ENCODE data around the gene TNS3. TPM values are rescaled to one million over a fixed set of nuclear protein-coding genes. Genes with fewer than 3 reads are reported as not detected.

The TNS3 gene
- total RNA-seq, 1 donor = 9.2 TPM

GRCh38 chr7:47536661-47537611 lies 45.0 kb downstream of the TNS3 start:
- no peaks in the 10 kb centered on the region for H3K9me3 ChIP-seq (ENCODE audit: low read depth, low read length)
- peaks cover 5% of the 10 kb centered on the region for H3K4me1 ChIP-seq (ENCODE audit: insufficient read depth, low read length)
- H3K4me3 ChIP-seq (ENCODE audit: low read length) = no peak overlapping the region
- peaks cover 4% of the 10 kb centered on the region for H3K27me3 ChIP-seq (ENCODE audit: insufficient read depth, low read length)

DNA sequence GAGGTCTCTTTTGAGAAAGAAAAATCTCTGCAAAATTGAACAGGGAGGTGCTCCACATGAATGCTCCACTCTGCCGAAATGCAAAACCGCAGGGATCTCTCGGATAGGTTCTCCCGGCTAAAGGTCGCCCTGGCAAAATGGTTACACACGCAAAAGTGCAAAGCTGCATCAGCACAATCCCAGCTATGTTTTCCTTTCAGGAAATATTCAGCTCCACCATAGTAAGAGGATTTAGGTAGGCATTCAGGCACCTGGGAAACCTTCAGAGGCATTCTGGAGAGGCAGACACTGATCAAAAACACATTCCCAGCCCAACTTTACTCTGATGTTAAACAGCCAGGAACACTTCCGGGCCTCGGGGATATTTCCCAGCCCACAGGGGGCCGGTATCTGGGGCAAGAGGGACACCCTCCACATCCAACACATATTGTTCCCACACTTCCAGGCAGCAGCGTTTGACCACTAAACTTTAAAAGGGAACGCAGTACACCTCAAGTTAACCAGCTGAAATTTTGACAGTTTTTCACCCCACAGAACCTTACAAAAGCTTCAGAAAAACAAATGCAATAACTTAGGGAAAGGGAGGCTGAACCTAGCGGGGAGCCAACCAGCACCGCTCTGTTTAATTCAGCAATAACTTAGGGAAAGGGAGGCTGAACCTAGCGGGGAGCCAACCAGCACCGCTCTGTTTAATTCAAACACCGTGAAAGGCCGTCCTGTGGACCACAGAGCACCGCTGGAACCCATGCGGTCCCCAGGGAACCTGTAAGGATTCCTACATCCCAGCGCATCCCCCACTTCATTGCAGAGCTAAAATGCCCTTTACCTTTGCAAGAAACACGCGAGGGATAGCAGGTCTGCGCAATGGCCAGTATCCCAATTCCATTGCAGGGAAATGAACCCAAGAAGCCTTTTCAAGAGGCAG lies 45.9 kb downstream of the TNS3 start:
- peaks cover 5% of the 10 kb centered on the region for H3K4me1 ChIP-seq (ENCODE audit: insufficient read depth, low read length)
- H3K4me3 ChIP-seq (ENCODE audit: low read length) = no peak overlapping the region
- H3K9me3 ChIP-seq (ENCODE audit: low read depth, low read length) = no peaks in the 10 kb centered on the region
- peaks cover 4% of the 10 kb centered on the region for H3K27me3 ChIP-seq (ENCODE audit: insufficient read depth, low read length)

GRCh38 chr7:47535035-47535703 lies 46.7 kb downstream of the TNS3 start:
- Histone ChIP-seq H3K9me3 (ENCODE audit: low read depth, low read length) (no peaks in the 10 kb centered on the region), H3K4me3 (ENCODE audit: low read length) (no peak overlapping the region), H3K27me3 (ENCODE audit: insufficient read depth, low read length) (peaks cover 4% of the 10 kb centered on the region), H3K4me1 (ENCODE audit: insufficient read depth, low read length) (peaks cover 5% of the 10 kb centered on the region)

- Histone ChIP-seq H3K27me3 (ENCODE audit: insufficient read depth, low read length) (peaks cover 4% of the 10 kb centered on the region), H3K9me3 (ENCODE audit: low read depth, low read length) (no peaks in the 10 kb centered on the region), H3K4me1 (ENCODE audit: insufficient read depth, low read length) (peaks cover 5% of the 10 kb centered on the region), H3K4me3 (ENCODE audit: low read length) (no peak overlapping the region)
These were observed 47.4 kb downstream of the TNS3 start for GRCh38 chr7:47534322-47535034.

GRCh38 chr7:47531584-47532492 lies 50.1 kb downstream of the TNS3 start:
- H3K4me3 ChIP-seq (ENCODE audit: low read length) = no peak overlapping the region
- H3K9me3 ChIP-seq (ENCODE audit: low read depth, low read length) = no peaks in the 10 kb centered on the region
- H3K4me1 ChIP-seq (ENCODE audit: insufficient read depth, low read length) = no peaks in the 10 kb centered on the region
- no peaks in the 10 kb centered on the region for H3K27me3 ChIP-seq (ENCODE audit: insufficient read depth, low read length)

GRCh38 chr7:47529826-47530555 lies 51.9 kb downstream of the TNS3 start:
- Histone ChIP-seq H3K27me3 (ENCODE audit: insufficient read depth, low read length) (no peaks in the 10 kb centered on the region), H3K4me3 (ENCODE audit: low read length) (no peak overlapping the region), H3K9me3 (ENCODE audit: low read depth, low read length) (no peaks in the 10 kb centered on the region), H3K4me1 (ENCODE audit: insufficient read depth, low read length) (no peaks in the 10 kb centered on the region)

DNA sequence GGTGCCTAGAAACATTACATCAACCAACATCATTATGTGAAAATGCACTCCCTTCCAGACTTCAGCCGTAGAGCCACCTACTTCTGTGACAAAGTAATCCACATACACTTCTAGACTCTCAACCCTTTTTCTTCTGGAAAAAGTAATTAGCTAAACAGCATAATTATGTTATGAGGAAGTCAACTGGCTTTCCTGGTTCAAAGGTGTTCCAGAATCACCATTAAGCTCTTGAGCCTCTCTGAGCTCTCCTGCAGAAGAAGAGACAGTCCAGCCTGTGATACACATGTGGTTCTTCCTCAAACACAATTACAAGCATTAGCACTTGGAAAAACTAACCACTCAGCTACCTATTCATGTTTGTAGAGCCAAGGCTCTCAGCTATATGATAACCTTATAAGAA lies 52.5 kb downstream of the TNS3 start:
- Histone ChIP-seq H3K4me1 (ENCODE audit: insufficient read depth, low read length) (no peaks in the 10 kb centered on the region), H3K9me3 (ENCODE audit: low read depth, low read length) (no peaks in the 10 kb centered on the region), H3K27me3 (ENCODE audit: insufficient read depth, low read length) (no peaks in the 10 kb centered on the region), H3K4me3 (ENCODE audit: low read length) (no peak overlapping the region)

DNA sequence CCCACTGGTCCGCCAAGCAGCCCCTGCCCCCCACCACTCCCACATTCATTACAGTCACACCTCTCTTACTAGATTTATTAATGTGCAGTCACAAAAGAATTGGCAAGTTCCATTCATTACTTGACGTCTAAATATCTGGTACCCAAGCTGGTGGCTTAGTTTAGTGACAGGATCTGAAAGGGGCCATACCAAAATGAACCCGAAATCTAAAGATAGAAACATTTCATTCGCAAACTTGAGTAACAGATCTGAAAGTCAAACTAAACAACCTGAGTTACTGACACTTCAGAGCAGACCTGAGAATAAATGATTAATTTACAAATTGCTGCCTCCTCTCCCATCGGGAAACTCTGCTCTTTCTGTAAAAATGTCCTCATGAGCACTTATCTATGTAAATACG lies 53.4 kb downstream of the TNS3 start:
- Histone ChIP-seq H3K4me1 (ENCODE audit: insufficient read depth, low read length) (no peaks in the 10 kb centered on the region), H3K9me3 (ENCODE audit: low read depth, low read length) (no peaks in the 10 kb centered on the region), H3K27me3 (ENCODE audit: insufficient read depth, low read length) (no peaks in the 10 kb centered on the region), H3K4me3 (ENCODE audit: low read length) (no peak overlapping the region)

DNA sequence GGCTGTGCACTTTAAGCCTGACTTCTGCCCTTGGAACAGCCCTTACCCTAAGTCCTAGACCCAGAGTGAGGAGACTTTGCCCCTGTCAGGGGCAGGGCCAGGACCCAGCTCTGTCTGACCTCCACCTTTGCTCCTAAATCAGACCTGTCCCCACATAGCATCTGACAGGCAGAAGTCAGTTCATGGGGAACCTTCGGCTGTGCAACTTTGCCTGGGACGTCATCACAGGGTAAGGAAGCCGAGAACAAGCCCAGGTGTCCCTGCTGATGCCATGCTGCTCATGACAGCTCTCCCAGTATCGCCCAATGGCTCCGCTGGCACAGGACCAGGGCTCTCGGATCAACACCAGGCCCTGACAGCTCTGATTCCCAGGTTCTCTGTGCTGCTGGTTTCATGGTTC lies 55.4 kb downstream of the TNS3 start:
- Histone ChIP-seq H3K9me3 (ENCODE audit: low read depth, low read length) (no peaks in the 10 kb centered on the region), H3K4me1 (ENCODE audit: insufficient read depth, low read length) (no peaks in the 10 kb centered on the region), H3K4me3 (ENCODE audit: low read length) (no peak overlapping the region)

GRCh38 chr7:47525066-47525623 lies 56.8 kb downstream of the TNS3 start:
- Histone ChIP-seq H3K4me3 (ENCODE audit: low read length) (no peak overlapping the region), H3K9me3 (ENCODE audit: low read depth, low read length) (no peaks in the 10 kb centered on the region), H3K27me3 (ENCODE audit: insufficient read depth, low read length) (no peaks in the 10 kb centered on the region), H3K4me1 (ENCODE audit: insufficient read depth, low read length) (peaks cover 10% of the 10 kb centered on the region)

More for the DNA sequence above, 55.4 kb downstream of the TNS3 start:
- no peaks in the 10 kb centered on the region for H3K27me3 ChIP-seq (ENCODE audit: insufficient read depth, low read length)

DNA sequence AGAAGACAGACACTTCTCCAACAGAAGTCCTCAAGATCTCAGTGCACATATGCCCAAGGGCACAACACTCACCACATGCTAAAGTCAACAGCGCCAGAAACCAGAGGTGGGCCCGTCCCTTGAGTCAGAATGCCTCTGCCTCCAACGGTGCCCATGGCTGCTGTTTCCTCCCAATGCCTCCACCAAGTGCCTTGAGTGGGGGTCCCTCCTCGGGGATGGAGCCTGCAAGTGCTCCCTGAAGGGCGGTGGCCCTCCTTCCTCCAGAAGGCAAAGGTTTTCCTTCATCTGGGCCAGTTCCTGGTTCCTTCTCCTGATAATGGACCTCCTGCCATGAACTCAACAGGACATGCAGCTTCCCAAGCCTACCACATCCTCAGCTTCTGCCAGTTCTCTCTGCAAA lies 58.5 kb downstream of the TNS3 start:
- H3K9me3 ChIP-seq (ENCODE audit: low read depth, low read length) = no peaks in the 10 kb centered on the region
- no peaks in the 10 kb centered on the region for H3K27me3 ChIP-seq (ENCODE audit: insufficient read depth, low read length)
- peaks cover 11% of the 10 kb centered on the region for H3K4me1 ChIP-seq (ENCODE audit: insufficient read depth, low read length)
- no peak overlapping the region for H3K4me3 ChIP-seq (ENCODE audit: low read length)

DNA sequence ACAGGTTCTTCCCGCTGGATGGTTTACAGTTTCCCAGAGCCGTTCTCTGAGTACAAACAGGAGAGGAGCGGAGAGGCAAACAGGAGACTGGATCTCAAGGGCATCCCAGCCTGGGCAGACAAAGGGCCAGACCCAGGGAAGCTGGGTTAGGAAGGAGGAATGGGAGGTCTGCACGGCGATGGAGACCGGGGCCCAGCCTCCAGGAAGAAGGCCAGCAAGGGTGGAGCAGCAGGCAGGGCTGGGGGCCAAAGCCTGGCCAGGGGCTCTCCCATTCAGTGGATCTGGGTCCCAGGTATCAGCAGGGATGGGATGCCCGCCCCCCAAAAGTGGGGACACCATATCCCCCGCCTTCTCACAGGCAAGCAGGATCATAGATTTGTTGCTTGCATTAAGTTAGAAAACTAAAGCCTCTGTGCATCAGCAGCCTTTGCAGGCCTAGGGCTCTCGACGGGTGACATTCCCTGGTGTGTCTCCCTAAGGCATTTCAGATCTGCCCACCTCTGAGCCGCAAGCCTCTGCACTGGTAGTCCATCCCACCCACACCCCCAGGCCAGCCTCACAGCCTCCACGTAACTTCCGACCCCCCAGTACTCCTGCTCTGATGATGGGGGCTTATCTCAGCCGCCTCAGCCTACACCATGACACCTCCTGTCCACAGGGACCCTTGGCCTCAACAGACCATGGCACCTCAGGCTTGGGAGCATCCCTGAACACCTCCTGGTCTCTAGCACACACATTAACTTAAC lies 59.9 kb downstream of the TNS3 start:
- Histone ChIP-seq H3K4me3 (ENCODE audit: low read length) (no peak overlapping the region), H3K9me3 (ENCODE audit: low read depth, low read length) (no peaks in the 10 kb centered on the region), H3K27me3 (ENCODE audit: insufficient read depth, low read length) (no peaks in the 10 kb centered on the region), H3K4me1 (ENCODE audit: insufficient read depth, low read length) (peaks cover 11% of the 10 kb centered on the region)
